ENCODE data around the gene MRTFB.
A peak's percentile ranks its signal among the peaks of the same experiment; 100 is the strongest.

The MRTFB gene

GRCh38 chr16:14186795-14187221 lies 115.7 kb downstream of the MRTFB start:
- no peaks in the 10 kb centered on the region for H3K27me3 Mint-ChIP-seq
- peaks cover 7% of the 10 kb centered on the region for H3K4me1 Mint-ChIP-seq
- H3K9me3 Mint-ChIP-seq: no peaks in the 10 kb centered on the region
- no peak overlapping the region for H3K27ac Mint-ChIP-seq
- no peak overlapping the region for H3K4me3 Mint-ChIP-seq
- ATAC-seq (no peak), DNase-seq (no peak)
- H3K36me3 Mint-ChIP-seq (ENCODE audit: low read depth): no peaks in the 10 kb centered on the region

GRCh38 chr16:14187517-14188338 lies 116.6 kb downstream of the MRTFB start:
- Mint-ChIP-seq H3K4me1 (peaks cover 9% of the 10 kb centered on the region), H3K27ac (no peak overlapping the region), H3K4me3 (no peak overlapping the region), H3K36me3 (ENCODE audit: low read depth) (no peaks in the 10 kb centered on the region), H3K9me3 (no peaks in the 10 kb centered on the region), H3K27me3 (no peaks in the 10 kb centered on the region)
- ATAC-seq (no peak), DNase-seq (no peak)

- Mint-ChIP-seq H3K27me3 (no peaks in the 10 kb centered on the region), H3K27ac (peak overlapping the region; percentile 59), H3K4me3 (peak overlapping the region; percentile 37), H3K36me3 (ENCODE audit: low read depth) (no peaks in the 10 kb centered on the region), H3K9me3 (no peaks in the 10 kb centered on the region), H3K4me1 (peaks cover 21% of the 10 kb centered on the region)
- peak; percentile 71 for ATAC-seq
- peak; percentile 20 for DNase-seq
Measured at GRCh38 chr16:14193316-14193871, 122.3 kb downstream of the MRTFB start.

- Mint-ChIP-seq H3K36me3 (ENCODE audit: low read depth) (no peaks in the 10 kb centered on the region), H3K4me1 (peaks cover 23% of the 10 kb centered on the region), H3K27ac (no peak overlapping the region), H3K4me3 (no peak overlapping the region), H3K9me3 (no peaks in the 10 kb centered on the region), H3K27me3 (no peaks in the 10 kb centered on the region)
- no peak for ATAC-seq
- DNase-seq: no peak
Measured at GRCh38 chr16:14194721-14195120, 123.6 kb downstream of the MRTFB start.

GRCh38 chr16:14196011-14196410 lies 124.9 kb downstream of the MRTFB start:
- Mint-ChIP-seq H3K9me3 (no peaks in the 10 kb centered on the region), H3K27me3 (no peaks in the 10 kb centered on the region), H3K4me1 (peaks cover 23% of the 10 kb centered on the region), H3K4me3 (no peak overlapping the region), H3K36me3 (ENCODE audit: low read depth) (no peaks in the 10 kb centered on the region), H3K27ac (no peak overlapping the region)
- no peak for ATAC-seq
- DNase-seq: no peak

- no peak overlapping the region for H3K27ac Mint-ChIP-seq
- DNase-seq (no peak), ATAC-seq (no peak)
- peaks cover 23% of the 10 kb centered on the region for H3K4me1 Mint-ChIP-seq
- no peaks in the 10 kb centered on the region for H3K27me3 Mint-ChIP-seq
- no peak overlapping the region for H3K4me3 Mint-ChIP-seq
- H3K9me3 Mint-ChIP-seq: no peaks in the 10 kb centered on the region
- H3K36me3 Mint-ChIP-seq (ENCODE audit: low read depth): no peaks in the 10 kb centered on the region
Measured at GRCh38 chr16:14196539-14196938, 125.4 kb downstream of the MRTFB start.

- Mint-ChIP-seq H3K4me3 (no peak overlapping the region), H3K36me3 (ENCODE audit: low read depth) (no peaks in the 10 kb centered on the region), H3K27me3 (no peaks in the 10 kb centered on the region), H3K27ac (no peak overlapping the region), H3K9me3 (no peaks in the 10 kb centered on the region), H3K4me1 (peaks cover 25% of the 10 kb centered on the region)
- DNase-seq (no peak), ATAC-seq (no peak)
Measured at GRCh38 chr16:14198012-14198411, 126.9 kb downstream of the MRTFB start.

GRCh38 chr16:14198572-14198971 lies 127.5 kb downstream of the MRTFB start:
- DNase-seq (no peak), ATAC-seq (no peak)
- no peak overlapping the region for H3K4me3 Mint-ChIP-seq
- H3K36me3 Mint-ChIP-seq (ENCODE audit: low read depth): no peaks in the 10 kb centered on the region
- peaks cover 20% of the 10 kb centered on the region for H3K4me1 Mint-ChIP-seq
- H3K27ac Mint-ChIP-seq: no peak overlapping the region
- no peaks in the 10 kb centered on the region for H3K9me3 Mint-ChIP-seq
- H3K27me3 Mint-ChIP-seq: no peaks in the 10 kb centered on the region

GRCh38 chr16:14199199-14199598 lies 128.1 kb downstream of the MRTFB start:
- Mint-ChIP-seq H3K4me1 (peaks cover 16% of the 10 kb centered on the region), H3K9me3 (no peaks in the 10 kb centered on the region), H3K27me3 (no peaks in the 10 kb centered on the region), H3K4me3 (no peak overlapping the region), H3K36me3 (ENCODE audit: low read depth) (no peaks in the 10 kb centered on the region), H3K27ac (no peak overlapping the region)
- DNase-seq (no peak), ATAC-seq (no peak)

- no peak overlapping the region for H3K4me3 Mint-ChIP-seq
- no peaks in the 10 kb centered on the region for H3K9me3 Mint-ChIP-seq
- H3K36me3 Mint-ChIP-seq (ENCODE audit: low read depth): no peaks in the 10 kb centered on the region
- no peak for DNase-seq
- H3K4me1 Mint-ChIP-seq: peaks cover 16% of the 10 kb centered on the region
- H3K27ac Mint-ChIP-seq: no peak overlapping the region
- ATAC-seq: no peak
- H3K27me3 Mint-ChIP-seq: no peaks in the 10 kb centered on the region
Measured at GRCh38 chr16:14199624-14200023, 128.5 kb downstream of the MRTFB start.

- Mint-ChIP-seq H3K27ac (no peak overlapping the region), H3K9me3 (no peaks in the 10 kb centered on the region)
- no peak for ATAC-seq
Measured at GRCh38 chr16:14202095-14202494, 131.0 kb downstream of the MRTFB start.

GRCh38 chr16:14202697-14203096 lies 131.6 kb downstream of the MRTFB start:
- no peak for ATAC-seq
- Mint-ChIP-seq H3K27me3 (no peaks in the 10 kb centered on the region), H3K4me3 (no peak overlapping the region), H3K27ac (no peak overlapping the region), H3K36me3 (ENCODE audit: low read depth) (no peaks in the 10 kb centered on the region), H3K9me3 (no peaks in the 10 kb centered on the region), H3K4me1 (peaks cover 6% of the 10 kb centered on the region)
- DNase-seq: no peak

More at GRCh38 chr16:14202095-14202494, 131.0 kb downstream of the MRTFB start:
- no peak for DNase-seq
- Mint-ChIP-seq H3K36me3 (ENCODE audit: low read depth) (no peaks in the 10 kb centered on the region), H3K4me3 (no peak overlapping the region), H3K27me3 (no peaks in the 10 kb centered on the region), H3K4me1 (peaks cover 6% of the 10 kb centered on the region)

GRCh38 chr16:14203166-14203565 lies 132.0 kb downstream of the MRTFB start:
- ATAC-seq (no peak), DNase-seq (no peak)
- H3K27ac Mint-ChIP-seq: no peak overlapping the region
- no peak overlapping the region for H3K4me3 Mint-ChIP-seq
- no peaks in the 10 kb centered on the region for H3K27me3 Mint-ChIP-seq
- H3K36me3 Mint-ChIP-seq (ENCODE audit: low read depth): no peaks in the 10 kb centered on the region
- H3K4me1 Mint-ChIP-seq: peaks cover 6% of the 10 kb centered on the region
- H3K9me3 Mint-ChIP-seq: no peaks in the 10 kb centered on the region

GRCh38 chr16:14205666-14206065 lies 134.5 kb downstream of the MRTFB start:
- ATAC-seq: no peak
- Mint-ChIP-seq H3K4me3 (no peak overlapping the region), H3K9me3 (no peaks in the 10 kb centered on the region), H3K27me3 (no peaks in the 10 kb centered on the region), H3K27ac (no peak overlapping the region), H3K4me1 (peaks cover 5% of the 10 kb centered on the region), H3K36me3 (ENCODE audit: low read depth) (peaks cover 3% of the 10 kb centered on the region)
- DNase-seq: no peak

GRCh38 chr16:14211856-14212543 lies 140.9 kb downstream of the MRTFB start:
- Mint-ChIP-seq H3K36me3 (ENCODE audit: low read depth) (peaks cover 7% of the 10 kb centered on the region), H3K27me3 (no peaks in the 10 kb centered on the region), H3K27ac (no peak overlapping the region), H3K4me3 (no peak overlapping the region), H3K9me3 (no peaks in the 10 kb centered on the region), H3K4me1 (no peaks in the 10 kb centered on the region)
- DNase-seq (no peak), ATAC-seq (no peak)
